WERI-Rb-1 (cell line): Measurements from ENCODE around the gene RFX1.
"Not testable (repeated sequence)": the region's sequence is repeated elsewhere in the genome, so short reads cannot be mapped to it uniquely, and the experiment has no call there.

Experiments
- DNase-seq: peaks from one replicate; pipeline ENCODE4 v3.0.0-alpha.2; 2020
- H3K27ac ChIP-seq: fragments of 250-450 bp; sonication (Bioruptor Pico); 2 replicates; pipeline ENCODE4 v1.5.1; 2020; ENCODE audit warnings: mild to moderate bottlenecking, moderate library complexity
- H3K27me3 ChIP-seq: fragments of 250-450 bp; sonication (Bioruptor Pico); 2 replicates; pipeline ENCODE4 v1.5.1; 2021; ENCODE audit warnings: mild to moderate bottlenecking, low read depth, moderate library complexity; ENCODE audit not compliant: insufficient read depth, severe bottlenecking
- H3K36me3 ChIP-seq: fragments of 250-450 bp; sonication (Bioruptor Pico); 2 replicates; pipeline ENCODE4 v1.5.1; 2020; ENCODE audit warnings: mild to moderate bottlenecking, moderate library complexity
- H3K4me3 ChIP-seq: 2 replicates; pipeline ENCODE4 v1.5.1; 2011; ENCODE audit warnings: low read depth, mild to moderate bottlenecking, control low read depth, low read length
- H3K9me3 ChIP-seq: fragments of 250-450 bp; sonication (Bioruptor Pico); 2 replicates; pipeline ENCODE4 v1.5.1; 2021; ENCODE audit warnings: mild to moderate bottlenecking, moderate library complexity; ENCODE audit not compliant: severe bottlenecking
- CTCF ChIP-seq: IDR thresholded peaks from 2 replicates; pipeline ENCODE4 v1.5.1; 2011; ENCODE audit warnings: low read depth, mild to moderate bottlenecking, control low read depth, inconsistent platforms, low read length

RFX1 gene

GRCh38 chr19:13930402-13930801 lies 75.7 kb downstream of the RFX1 start:
- no peak overlapping the region for H3K4me3 ChIP-seq
- H3K9me3 ChIP-seq = no peaks in the 10 kb centered on the region
- peaks cover 29% of the 10 kb centered on the region for H3K36me3 ChIP-seq
- no peak overlapping the region for H3K27ac ChIP-seq
- no peak for DNase-seq
- no peak for TF ChIP-seq CTCF
- H3K27me3 ChIP-seq = no peaks in the 10 kb centered on the region

GRCh38 chr19:13929956-13930355 lies 76.2 kb downstream of the RFX1 start:
- H3K36me3 ChIP-seq = peaks cover 33% of the 10 kb centered on the region
- no peak for DNase-seq
- no peaks in the 10 kb centered on the region for H3K27me3 ChIP-seq
- no peak overlapping the region for H3K4me3 ChIP-seq
- no peaks in the 10 kb centered on the region for H3K9me3 ChIP-seq
- no peak for TF ChIP-seq CTCF
- no peak overlapping the region for H3K27ac ChIP-seq

- no peak for DNase-seq
- TF ChIP-seq CTCF = no peak
- no peaks in the 10 kb centered on the region for H3K9me3 ChIP-seq
- no peak overlapping the region for H3K27ac ChIP-seq
- no peak overlapping the region for H3K4me3 ChIP-seq
- H3K36me3 ChIP-seq = peaks cover 37% of the 10 kb centered on the region
- H3K27me3 ChIP-seq = no peaks in the 10 kb centered on the region
Measured at GRCh38 chr19:13929340-13929739, 76.8 kb downstream of the RFX1 start.

GRCh38 chr19:13926715-13927114 lies 79.4 kb downstream of the RFX1 start:
- TF ChIP-seq CTCF = no peak
- Histone ChIP-seq H3K9me3 (no peaks in the 10 kb centered on the region), H3K36me3 (peaks cover 59% of the 10 kb centered on the region), H3K27ac (no peak overlapping the region), H3K27me3 (no peaks in the 10 kb centered on the region), H3K4me3 (no peak overlapping the region)
- no peak for DNase-seq

- no peak overlapping the region for H3K4me3 ChIP-seq
- no peak for DNase-seq
- H3K27me3 ChIP-seq = no peaks in the 10 kb centered on the region
- H3K36me3 ChIP-seq = peaks cover 66% of the 10 kb centered on the region
- peaks cover under 1% of the 10 kb centered on the region for H3K9me3 ChIP-seq
- TF ChIP-seq CTCF = no peak
- no peak overlapping the region for H3K27ac ChIP-seq
Measured at GRCh38 chr19:13926010-13926409, 80.1 kb downstream of the RFX1 start.

- H3K4me3 ChIP-seq = no peak overlapping the region
- peaks cover 81% of the 10 kb centered on the region for H3K36me3 ChIP-seq
- H3K27me3 ChIP-seq = no peaks in the 10 kb centered on the region
- no peak overlapping the region for H3K27ac ChIP-seq
- H3K9me3 ChIP-seq = peaks cover 5% of the 10 kb centered on the region
- no peak for DNase-seq
- no peak for TF ChIP-seq CTCF
Measured at GRCh38 chr19:13923194-13923987, 82.7 kb downstream of the RFX1 start.

- not testable (repeated sequence) for H3K27ac ChIP-seq, H3K9me3 ChIP-seq, H3K4me3 ChIP-seq, H3K27me3 ChIP-seq, DNase-seq
- peaks cover 80% of the 10 kb centered on the region for H3K36me3 ChIP-seq
Measured at GRCh38 chr19:13922118-13922517, 84.0 kb downstream of the RFX1 start.
